ENCODE measurements around the gene ANKS1A.
A peak's percentile ranks its signal among the peaks of the same experiment; 100 is the strongest.

GRCh38 chr6:35027807-35028206 is 138.8 kb downstream of the ANKS1A start:
- TF ChIP-seq CTCF (IDR thresholded peaks at IDR 0.05) (no peak), POLR2AphosphoS5 (IDR thresholded peaks at IDR 0.05) (peak; percentile 80)
